H1 (cell line): ENCODE results near the gene TFDP1.

Source experiments
- ATF2 ChIP-seq: IDR thresholded peaks from 2 replicates; pipeline ENCODE4 v1.6.1; 2012; ENCODE audit warnings: low read length, inconsistent platforms
- ATF3 ChIP-seq: IDR thresholded peaks from 2 replicates; pipeline ENCODE4 v1.6.1; 2011; ENCODE audit warnings: low read depth, mild to moderate bottlenecking, low read length; ENCODE audit not compliant: insufficient read depth
- CHD2 ChIP-seq: IDR thresholded peaks from 2 replicates; pipeline ENCODE4 v1.6.1; 2012; ENCODE audit warnings: low read length, improper control_type of control experiment
- CTCF ChIP-seq, 3 experiments: IDR thresholded peaks; 1 replicate in 2 of 3; 2 replicates in 1 of 3; pipeline versions ENCODE4 v1.5.1 to v1.6.1; 2011; ENCODE audit warnings: low read length in 3 of 3, mild to moderate bottlenecking in 3 of 3, inconsistent platforms in 2 of 3, low read depth in 1 of 3, moderate library complexity in 1 of 3; ENCODE audit not compliant: insufficient read depth in 1 of 3; ENCODE audit errors: control extremely low read depth in 1 of 3
- EP300 ChIP-seq, 2 experiments: IDR thresholded peaks; 1 replicate in 1 of 2; 2 replicates in 1 of 2; pipeline ENCODE4 v1.6.1; 2011 to 2012; ENCODE audit warnings: low read depth in 2 of 2, low read length in 2 of 2, mild to moderate bottlenecking in 2 of 2, borderline replicate concordance in 1 of 2, inconsistent platforms in 1 of 2, moderate library complexity in 1 of 2
- EZH2 ChIP-seq: fragments of 200-600 bp; sonication (generic); IDR thresholded peaks from 2 replicates; pipeline ENCODE4 v1.7.1; 2012; ENCODE audit warnings: low read depth, mild to moderate bottlenecking, moderate library complexity, low read length, inconsistent platforms; ENCODE audit not compliant: severe bottlenecking
- KDM1A ChIP-seq: fragments of 200-600, 300-600 bp; sonication (generic); IDR thresholded peaks from 2 replicates; pipeline ENCODE4 v1.7.1; 2016; ENCODE audit warnings: mild to moderate bottlenecking, low read length, borderline replicate concordance
- NRF1 ChIP-seq: IDR thresholded peaks from 2 replicates; pipeline ENCODE4 v1.6.1; 2011; ENCODE audit warnings: mild to moderate bottlenecking, low read depth, low read length, improper control_type of control experiment
- POLR2A ChIP-seq, 2 experiments: IDR thresholded peaks; 1 replicate in 1 of 2; 2 replicates in 1 of 2; pipeline ENCODE4 v1.6.1; 2011; ENCODE audit warnings: low read depth in 2 of 2, low read length in 2 of 2, mild to moderate bottlenecking in 2 of 2; ENCODE audit errors: control extremely low read depth in 1 of 2
- POLR2AphosphoS5 ChIP-seq: IDR thresholded peaks from 2 replicates; pipeline ENCODE4 v1.6.1; 2011; ENCODE audit warnings: low read depth, low read length
- RNF2 ChIP-seq: fragments of 200-900, 300-1000 bp; sonication (generic); IDR thresholded peaks from 2 replicates; pipeline ENCODE4 v1.7.1; 2016; ENCODE audit warnings: borderline replicate concordance, low read depth, mild to moderate bottlenecking, antibody characterized with exemption, low read length; ENCODE audit not compliant: poor library complexity, severe bottlenecking; ENCODE audit errors: missing control alignments
- RXRA ChIP-seq: IDR thresholded peaks from 2 replicates; pipeline ENCODE4 v1.6.1; 2011; ENCODE audit warnings: low read depth, mild to moderate bottlenecking, low read length, moderate library complexity; ENCODE audit not compliant: insufficient read depth
- SP1 ChIP-seq: IDR thresholded peaks from 2 replicates; pipeline ENCODE4 v1.6.1; 2011; ENCODE audit warnings: low read depth, low read length

- no peak for TF ChIP-seq CTCF (IDR thresholded peaks at IDR 0.05; ENCODE audit: control extremely low read depth in 1 of 3, insufficient read depth in 1 of 3, low read depth in 1 of 3, low read length in 3 of 3)
- TF ChIP-seq POLR2A (IDR thresholded peaks at IDR 0.05; ENCODE audit: control extremely low read depth in 1 of 2, low read depth in 2 of 2, low read length in 2 of 2): no peak
- TF ChIP-seq ATF2: no peak
- no peak for TF ChIP-seq NRF1
- no peak for TF ChIP-seq EZH2
- TF ChIP-seq SP1: no peak
- no peak for TF ChIP-seq KDM1A
- TF ChIP-seq POLR2AphosphoS5: no peak
- TF ChIP-seq CHD2: no peak
- no peak for TF ChIP-seq RXRA
- no peak for TF ChIP-seq ATF3
- no peak for TF ChIP-seq RNF2
- TF ChIP-seq EP300 (IDR thresholded peaks at IDR 0.05; ENCODE audit: borderline replicate concordance in 1 of 2, low read depth in 2 of 2, low read length in 2 of 2): no peak
These were observed 49.2 kb upstream of the TFDP1 start for GRCh38 chr13:113535381-113535781.
